Measurements from ENCODE around the gene TPCN1.

- TF ChIP-seq, protein P1, sequence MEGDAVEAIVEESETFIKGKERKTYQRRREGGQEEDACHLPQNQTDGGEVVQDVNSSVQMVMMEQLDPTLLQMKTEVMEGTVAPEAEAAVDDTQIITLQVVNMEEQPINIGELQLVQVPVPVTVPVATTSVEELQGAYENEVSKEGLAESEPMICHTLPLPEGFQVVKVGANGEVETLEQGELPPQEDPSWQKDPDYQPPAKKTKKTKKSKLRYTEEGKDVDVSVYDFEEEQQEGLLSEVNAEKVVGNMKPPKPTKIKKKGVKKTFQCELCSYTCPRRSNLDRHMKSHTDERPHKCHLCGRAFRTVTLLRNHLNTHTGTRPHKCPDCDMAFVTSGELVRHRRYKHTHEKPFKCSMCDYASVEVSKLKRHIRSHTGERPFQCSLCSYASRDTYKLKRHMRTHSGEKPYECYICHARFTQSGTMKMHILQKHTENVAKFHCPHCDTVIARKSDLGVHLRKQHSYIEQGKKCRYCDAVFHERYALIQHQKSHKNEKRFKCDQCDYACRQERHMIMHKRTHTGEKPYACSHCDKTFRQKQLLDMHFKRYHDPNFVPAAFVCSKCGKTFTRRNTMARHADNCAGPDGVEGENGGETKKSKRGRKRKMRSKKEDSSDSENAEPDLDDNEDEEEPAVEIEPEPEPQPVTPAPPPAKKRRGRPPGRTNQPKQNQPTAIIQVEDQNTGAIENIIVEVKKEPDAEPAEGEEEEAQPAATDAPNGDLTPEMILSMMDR (IDR thresholded peaks at IDR 0.05; ENCODE audit: insufficient read depth, low read depth, low read length) = no peak
- TF ChIP-seq EZH2 (IDR thresholded peaks at IDR 0.05; ENCODE audit: insufficient read depth, low read length) = no peak
Measured at GRCh38 chr12:113198296-113198695, 23.0 kb upstream of the TPCN1 start.
